K562 (cell line): ENCODE data around the gene PCAT6. TPM values are rescaled to one million over a fixed set of nuclear protein-coding genes. Genes with fewer than 3 reads are reported as not detected.

Experiments
- ATAC-seq: fragments of 200-7000 bp; cut with Tn5 transposase; 3 replicates; pipeline ENCODE4 v1.9.1; 2020; ENCODE audit warnings: moderate library complexity
- BruUV-seq: library from RNA; stranded (reverse); fragments of 400-500 nt; replicated peaks from 2 replicates; lab custom pipeline; 2021; lab: Mats Ljungman, UMichigan
- CTCF ChIA-PET: fragments of 300-600 bp; formaldehyde crosslinking; extraction: SDS; loops from one replicate; lab custom pipeline; 2021; ENCODE audit warnings: low intra/inter-chr PET ratio; lab: Yijun Ruan, JAX
- POLR2A ChIA-PET: fragments of 300-600, 350-650 bp; sonication (Branson Sonifier 250); formaldehyde crosslinking; extraction: SDS; loops from one replicate; lab custom pipeline; 2021; ENCODE audit warnings: antibody characterized with exemption, inconsistent platforms; lab: Yijun Ruan, JAX
- DNase-seq, 4 experiments: peaks; one replicate each; pipeline versions ENCODE4 v3.0.0 to v3.0.0-alpha.2; 2011 to 2018; ENCODE audit warnings: low spot score in 3 of 4, mixed read lengths in 3 of 4; ENCODE audit errors: extremely low read depth in 1 of 4
- FAIRE-seq: peaks from 2 replicates; lab custom pipeline; 2011; peaks lifted over from hg19 to GRCh38; lab: Jason Lieb, UNC
- H2AFZ ChIP-seq: 2 replicates; pipeline ENCODE4 v1.6.0; 2011; ENCODE audit warnings: low read depth, low read length, control low read depth, inconsistent platforms
- H3K27ac ChIP-seq: fragments of 200-600 bp; 3 replicates; pipeline ENCODE4 v1.8.0; 2011; ENCODE audit warnings: low read depth, mild to moderate bottlenecking, control low read depth, inconsistent platforms, low read length, moderate library complexity, mixed read lengths; ENCODE audit errors: extremely low read depth
- H3K27me3 ChIP-seq, 2 experiments: fragments of 300-600 bp in 1 of 2; 2 replicates in 1 of 2; 3 replicates in 1 of 2; pipeline versions ENCODE4 v1.6.0 to v1.8.0; 2011; ENCODE audit warnings: inconsistent platforms in 2 of 2, low read length in 2 of 2, mild to moderate bottlenecking in 1 of 2, mixed read lengths in 1 of 2, moderate library complexity in 1 of 2; ENCODE audit not compliant: control insufficient read depth in 2 of 2, insufficient read depth in 2 of 2
- H3K36me3 ChIP-seq: fragments of 300-600 bp; 3 replicates; pipeline ENCODE4 v1.8.0; 2011; ENCODE audit warnings: mild to moderate bottlenecking, low read length, inconsistent platforms; ENCODE audit not compliant: control insufficient read depth, insufficient read depth
- H3K4me1 ChIP-seq, 2 experiments: fragments of 200-600 bp in 1 of 2; replicated peaks in 1 of 2; 2 replicates in 1 of 2; 3 replicates in 1 of 2; pipeline versions ENCODE4 v1.5.1 to v1.8.0; 2011; ENCODE audit warnings: inconsistent platforms in 2 of 2, low read length in 2 of 2, mild to moderate bottlenecking in 1 of 2, mixed read lengths in 1 of 2, moderate library complexity in 1 of 2; ENCODE audit not compliant: control insufficient read depth in 2 of 2, insufficient read depth in 2 of 2
- H3K4me2 ChIP-seq: 2 replicates; pipeline ENCODE4 v1.6.1; 2011; ENCODE audit warnings: low read length, control low read depth, inconsistent platforms, mixed read lengths; ENCODE audit not compliant: insufficient read depth
- H3K4me3 ChIP-seq: fragments of 200-600 bp; sonication (generic), shearing (Covaris generic); 2 replicates; pipeline ENCODE4 v1.5.1; 2016; ENCODE audit warnings: control low read depth, inconsistent platforms
- H3K79me2 ChIP-seq: fragments of 200-600 bp; 3 replicates; pipeline ENCODE4 v1.8.0; 2011; ENCODE audit warnings: low read length, inconsistent platforms; ENCODE audit not compliant: control insufficient read depth, insufficient read depth
- H3K9ac ChIP-seq, 2 experiments: 2 replicates each; pipeline versions ENCODE4 v1.6.0 to v1.6.1; 2011; ENCODE audit warnings: low read depth in 2 of 2, low read length in 2 of 2, control low read depth in 1 of 2, inconsistent platforms in 1 of 2, mild to moderate bottlenecking in 1 of 2, mixed read lengths in 1 of 2; ENCODE audit not compliant: insufficient read depth in 1 of 2
- H3K9me1 ChIP-seq: one replicate; pipeline ENCODE4 v1.6.0; 2011; ENCODE audit warnings: inconsistent platforms, mild to moderate bottlenecking, low read length, moderate library complexity; ENCODE audit not compliant: control insufficient read depth, insufficient read depth
- H3K9me3 ChIP-seq: replicated peaks from 2 replicates; pipeline ENCODE4 v1.5.1; 2011; ENCODE audit warnings: low read depth, low read length, inconsistent platforms; ENCODE audit not compliant: control insufficient read depth, insufficient read depth
- H4K20me1 ChIP-seq: replicated peaks from 2 replicates; pipeline ENCODE4 v1.6.1; 2011; ENCODE audit warnings: low read length, inconsistent platforms, mixed read lengths; ENCODE audit not compliant: control insufficient read depth, insufficient read depth
- CBX1 ChIP-seq: sonication (generic); IDR thresholded peaks from 2 replicates; pipeline ENCODE4 v1.6.1; 2016; ENCODE audit warnings: antibody characterized with exemption, low read depth, mild to moderate bottlenecking
- ETV6 ChIP-seq, 3 experiments: fragments of 150-350 bp in 1 of 3; sonication (generic) in 1 of 3; formaldehyde crosslinking in 1 of 3; IDR thresholded peaks; 2 replicates each; pipeline versions ENCODE4 v1.6.1 to v1.8.0; 2014 to 2022; ENCODE audit warnings: borderline replicate concordance in 2 of 3, low read depth in 2 of 3, antibody characterized with exemption in 1 of 3, low read length in 1 of 3, mild to moderate bottlenecking in 1 of 3, missing genetic modification reagents in 1 of 3
- EZH2 ChIP-seq: IDR thresholded peaks from 2 replicates; pipeline ENCODE4 v1.6.1; 2012; ENCODE audit warnings: low read depth, mild to moderate bottlenecking, inconsistent platforms, low read length, borderline replicate concordance
- FOXP1 ChIP-seq: sonication (generic); formaldehyde crosslinking; IDR thresholded peaks from 2 replicates; pipeline ENCODE4 v1.8.0; 2022; ENCODE audit warnings: mild to moderate bottlenecking, missing genetic modification reagents
- KHSRP ChIP-seq: fragments of 450-650 bp; IDR thresholded peaks from 2 replicates; pipeline ENCODE4 v1.6.1; 2017
- PRDM10 ChIP-seq: fragments of 450-650 bp; IDR thresholded peaks from 2 replicates; pipeline ENCODE4 v1.6.1; 2018; ENCODE audit not compliant: partially characterized antibody
- RB1 ChIP-seq: fragments of 450-650 bp; IDR thresholded peaks from 2 replicates; pipeline ENCODE4 v1.6.1; 2017; ENCODE audit warnings: low read depth, mild to moderate bottlenecking
- RBM39 ChIP-seq: fragments of 200-400 bp; formaldehyde crosslinking; optimal IDR thresholded peaks from 2 replicates; pipeline ENCODE3; 2018; ENCODE audit warnings: low read depth, low read length
- SMARCB1 ChIP-seq: IDR thresholded peaks from 2 replicates; pipeline ENCODE4 v1.6.1; 2011; ENCODE audit warnings: improper control_type of control experiment, low read depth; ENCODE audit not compliant: insufficient read length
- SRF ChIP-seq, 2 experiments: fragments of 250-450, 450-650 bp in 1 of 2; sonication (Bioruptor Pico) in 1 of 2; sonication (generic) in 1 of 2; formaldehyde crosslinking; IDR thresholded peaks; 2 replicates each; pipeline versions ENCODE4 v1.5.0 to v1.5.1; 2020 to 2022; ENCODE audit warnings: mild to moderate bottlenecking in 1 of 2, missing genetic modification reagents in 1 of 2
- TOE1 ChIP-seq, 2 experiments: fragments of 450-650 bp in 1 of 2; sonication (generic) in 1 of 2; formaldehyde crosslinking in 1 of 2; IDR thresholded peaks; 2 replicates each; pipeline versions ENCODE4 v1.7.1 to v1.8.0; 2016 to 2022; ENCODE audit warnings: borderline replicate concordance in 2 of 2, mild to moderate bottlenecking in 2 of 2, antibody characterized with exemption in 1 of 2, inconsistent platforms in 1 of 2, low read depth in 1 of 2, missing genetic modification reagents in 1 of 2, moderate library complexity in 1 of 2
- TRIM25 ChIP-seq: fragments of 450-650 bp; IDR thresholded peaks from 2 replicates; pipeline ENCODE4 v1.7.0; 2016; ENCODE audit warnings: borderline replicate concordance
- ZBTB33 ChIP-seq: sonication (generic); formaldehyde crosslinking; IDR thresholded peaks from 2 replicates; pipeline ENCODE4 v1.8.1; 2023; ENCODE audit warnings: mild to moderate bottlenecking, missing genetic modification reagents
- ZC3H8 ChIP-seq: fragments of 450-650 bp; IDR thresholded peaks from 2 replicates; pipeline ENCODE4 v1.6.1; 2017
- ZFP30 ChIP-seq: fragments of 250-450 bp; sonication (Bioruptor Pico); IDR thresholded peaks from 2 replicates; pipeline ENCODE4 v1.8.0; 2022; ENCODE audit warnings: moderate library complexity, mild to moderate bottlenecking, inconsistent platforms, borderline replicate concordance
- WGBS: fragments of 100-300 bp; shearing (Covaris generic); methylation state at CpG from one replicate; pipeline ENCODE4 v1.1.6; 2016; ENCODE audit warnings: low coverage, mixed read lengths; ENCODE audit not compliant: insufficient coverage; ENCODE audit errors: missing lambda C conversion rate; 5-methylcytosine and 5-hydroxymethylcytosine counted together
- in situ Hi-C: fragments of 300-500 bp; cut with MboI; formaldehyde crosslinking; loops from 4 replicates; pipeline ENCODE4 v1.15.0; 2018; ENCODE audit warnings: inconsistent platforms, mixed read lengths
- intact Hi-C: fragments of 100-400 bp; cut with micrococcal nuclease; formaldehyde crosslinking; loops from 2 replicates; pipeline ENCODE4 v1.14.2; 2022
- polyA plus RNA-seq, 8 experiments: library from polyadenylated mRNA; depleted of rRNA in 4 of 8; stranded (reverse) in 5 of 8; unstranded in 3 of 8; fragments of >200 nt; fragmentation: Nextera tagmentation in 2 of 8; fragmentation: Illumina TruSeq in 1 of 8; extraction: Ambion mirVana in 2 of 8; extraction: Trizol in 1 of 8; gene quantifications; 2 replicates each; pipeline versions ENCODE4 v1.2.1 to v1.2.3, GENCODE V29; 2011 to 2014; ENCODE audit warnings: inconsistent platforms in 1 of 8, missing spikeins in 1 of 8
- total RNA-seq, 7 experiments: library from RNA; depleted of rRNA in 6 of 7; stranded (reverse); fragments of >200 nt in 6 of 7; fragmentation: Illumina TruSeq in 2 of 7; extraction: Trizol in 2 of 7; gene quantifications; 2 replicates each; pipeline versions ENCODE4 v1.2.1 to v1.2.3, GENCODE V29; 2011 to 2021; ENCODE audit warnings: low replicate concordance in 1 of 7

PCAT6 gene
- total and polyA plus RNA-seq, 9 of the 15 experiments (the other 6 are each of a cell fraction or from before 2014, with no cell fraction given), result 0.25 to 2.4 (median 0.54) TPM; not detected in 1

GRCh38 chr1:202821467-202821866 lies 10.7 kb downstream of the PCAT6 start:
- no peaks in the 10 kb centered on the region for H3K79me2 ChIP-seq
- no peak overlapping the region for H2AFZ ChIP-seq
- no TSS peak for BruUV-seq
- H3K27me3 ChIP-seq, result peaks cover 35 to 47% of the 10 kb centered on the region in 2 experiments
- no peak overlapping the region for H3K27ac ChIP-seq
- no peaks in the 10 kb centered on the region for H3K36me3 ChIP-seq
- POLR2A ChIA-PET, result interaction anchor here (0.5 to 1.7 kb wide), 3 partner anchors 14 to 473 kb away, joined by 3 read pairs; partner anchors contain the start of gene PPP1R12B
- in situ Hi-C loops, result no loop called here
- DNase-seq, result no peak
- no peaks in the 10 kb centered on the region for H3K9me3 ChIP-seq
- intact Hi-C loops, result no loop called here
- H3K4me1 ChIP-seq, result peaks cover 6 to 14% of the 10 kb centered on the region in 2 experiments; a peak in 4 of 5 replicates
- CTCF ChIA-PET, result no interaction called here
- FAIRE-seq, result no peak
- H3K9me1 ChIP-seq, result no peaks in the 10 kb centered on the region
- H4K20me1 ChIP-seq, result peaks cover 6% of the 10 kb centered on the region
- TF ChIP-seq RBM39 (no peak), TOE1 (IDR thresholded peaks at IDR 0.05; ENCODE audit: borderline replicate concordance) (no peak), TOE1 (CRISPR knock-in tag; IDR thresholded peaks at IDR 0.05; ENCODE audit: borderline replicate concordance, low read depth) (no peak), PRDM10 (no peak), CBX1 (no peak), ETV6 (IDR thresholded peaks at IDR 0.05; ENCODE audit: borderline replicate concordance in 1 of 2, low read depth in 2 of 2, low read length in 1 of 2) (no peak), ETV6 (CRISPR knock-in tag; IDR thresholded peaks at IDR 0.05; ENCODE audit: borderline replicate concordance) (no peak), KHSRP (no peak), ZBTB33 (CRISPR knock-in tag) (no peak), EZH2 (no peak), TRIM25 (no peak), FOXP1 (no peak), SMARCB1 (no peak), RB1 (no peak), SRF (CRISPR knock-in tag; IDR thresholded peaks at IDR 0.05) (no peak), ZFP30 (CRISPR knock-in tag) (no peak), ZC3H8 (no peak)
- ATAC-seq, result no peak
- WGBS, result 13% methylated on average over 2 of the region's 2 CpGs
- H3K9ac ChIP-seq, result no peak overlapping the region
- no peak overlapping the region for H3K4me2 ChIP-seq
- H3K4me3 ChIP-seq, result no peak overlapping the region
